Mesothelial cell of epicardium (in vitro differentiated cells): ENCODE measurements around the gene IRF1. TPM values are rescaled to one million over a fixed set of nuclear protein-coding genes. Genes with fewer than 3 reads are reported as not detected.

Experiments used
- DNase-seq, 2 experiments: peaks; one replicate each; pipeline ENCODE4 v3.0.0; 2021; ENCODE audit warnings: low spot score in 2 of 2; ENCODE audit not compliant: unreplicated experiment in 2 of 2
- H3K27ac Mint-ChIP-seq: 2 replicates; pipeline ENCODE4 v1.8.0; 2021; ENCODE audit warnings: mixed read lengths
- H3K27me3 Mint-ChIP-seq: 2 replicates; pipeline ENCODE4 v1.8.0; 2021; ENCODE audit warnings: low read depth, mixed read lengths
- H3K36me3 Mint-ChIP-seq: 2 replicates; pipeline ENCODE4 v1.8.0; 2021; ENCODE audit warnings: mixed read lengths
- H3K4me1 Mint-ChIP-seq: 2 replicates; pipeline ENCODE4 v1.8.0; 2021; ENCODE audit warnings: mixed read lengths
- H3K4me3 Mint-ChIP-seq: 2 replicates; pipeline ENCODE4 v1.8.0; 2021; ENCODE audit warnings: mild to moderate bottlenecking, moderate library complexity, mixed read lengths
- H3K9me3 Mint-ChIP-seq: 2 replicates; pipeline ENCODE4 v1.8.0; 2021; ENCODE audit warnings: mixed read lengths
- CTCF ChIP-seq: fragments of 200-600 bp; sonication (generic); IDR thresholded peaks from one replicate; pipeline ENCODE4 v1.5.0; 2021; ENCODE audit warnings: antibody characterized with exemption; ENCODE audit not compliant: unreplicated experiment
- total RNA-seq: library from RNA; stranded (reverse); gene quantifications from 3 replicates; pipeline ENCODE4 v1.2.1, GENCODE V29; 2021

The IRF1 gene
- total RNA-seq, 1 donor from 2014 or later: 33.3 TPM

GRCh38 chr5:132498686-132499271, 8.2 kb upstream of the IRF1 start:
- peaks cover 22% of the 10 kb centered on the region for H3K4me1 Mint-ChIP-seq

GRCh38 chr5:132498152-132498551, 7.6 kb upstream of the IRF1 start:
- DNase-seq: no peak
- H3K27me3 Mint-ChIP-seq: no peaks in the 10 kb centered on the region
- H3K4me1 Mint-ChIP-seq: peaks cover 22% of the 10 kb centered on the region
- no peaks in the 10 kb centered on the region for H3K9me3 Mint-ChIP-seq
- no peak for TF ChIP-seq CTCF
- H3K27ac Mint-ChIP-seq: peak overlapping the region; percentile 32
- no peak overlapping the region for H3K4me3 Mint-ChIP-seq
- H3K36me3 Mint-ChIP-seq: no peaks in the 10 kb centered on the region

More at GRCh38 chr5:132498686-132499271, 8.2 kb upstream of the IRF1 start:
- TF ChIP-seq CTCF: no peak
- Mint-ChIP-seq H3K27ac (peak overlapping the region; percentile 69), H3K9me3 (no peaks in the 10 kb centered on the region), H3K4me3 (no peak overlapping the region), H3K36me3 (no peaks in the 10 kb centered on the region), H3K27me3 (no peaks in the 10 kb centered on the region)
- peak in 1 of 2 experiments; percentile 30 for DNase-seq

- DNase-seq: no peak
- TF ChIP-seq CTCF: no peak
- peaks cover 22% of the 10 kb centered on the region for H3K4me1 Mint-ChIP-seq
- peak overlapping the region; percentile 83 for H3K4me3 Mint-ChIP-seq
- no peaks in the 10 kb centered on the region for H3K27me3 Mint-ChIP-seq
- no peaks in the 10 kb centered on the region for H3K9me3 Mint-ChIP-seq
- no peaks in the 10 kb centered on the region for H3K36me3 Mint-ChIP-seq
- peak overlapping the region; percentile 94 for H3K27ac Mint-ChIP-seq
These were observed 7.0 kb upstream of the IRF1 start for GRCh38 chr5:132497488-132497997.

GRCh38 chr5:132496631-132497487, 6.3 kb upstream of the IRF1 start:
- H3K27ac Mint-ChIP-seq: peak overlapping the region; percentile 96
- no peaks in the 10 kb centered on the region for H3K9me3 Mint-ChIP-seq
- H3K4me3 Mint-ChIP-seq: peak overlapping the region; percentile 83
- H3K27me3 Mint-ChIP-seq: no peaks in the 10 kb centered on the region
- H3K36me3 Mint-ChIP-seq: no peaks in the 10 kb centered on the region
- H3K4me1 Mint-ChIP-seq: peaks cover 22% of the 10 kb centered on the region
- DNase-seq: peak; percentile 57 to 80
- no peak for TF ChIP-seq CTCF

GRCh38 chr5:132496191-132496630, 5.6 kb upstream of the IRF1 start:
- peaks cover 24% of the 10 kb centered on the region for H3K4me1 Mint-ChIP-seq
- H3K36me3 Mint-ChIP-seq: no peaks in the 10 kb centered on the region

More at GRCh38 chr5:132496191-132496630, 5.6 kb upstream of the IRF1 start:
- H3K27ac Mint-ChIP-seq: peak overlapping the region; percentile 96
- DNase-seq: peak in 1 of 2 experiments; percentile 70
- no peak for TF ChIP-seq CTCF
- peak overlapping the region; percentile 83 for H3K4me3 Mint-ChIP-seq
- no peaks in the 10 kb centered on the region for H3K27me3 Mint-ChIP-seq
- no peaks in the 10 kb centered on the region for H3K9me3 Mint-ChIP-seq
